Epithelial cell of esophagus (primary cell): ENCODE data around the gene CBY1.

ENCODE experiments used
- DNase-seq: peaks from one replicate; pipeline ENCODE4 v3.0.0; 2010; ENCODE audit warnings: low read depth
- H3K4me3 ChIP-seq: 2 replicates; pipeline ENCODE4 v1.5.1; 2011; ENCODE audit warnings: mild to moderate bottlenecking, low read length, control low read depth
- TF ChIP-seq, protein P1 (sequence below): IDR thresholded peaks from 2 replicates; pipeline ENCODE4 v1.5.1; 2011; ENCODE audit warnings: low read depth, mild to moderate bottlenecking, low read length, control low read depth, inconsistent platforms; ENCODE audit not compliant: insufficient read depth; ENCODE audit errors: missing control alignments

Gene CBY1

DNA sequence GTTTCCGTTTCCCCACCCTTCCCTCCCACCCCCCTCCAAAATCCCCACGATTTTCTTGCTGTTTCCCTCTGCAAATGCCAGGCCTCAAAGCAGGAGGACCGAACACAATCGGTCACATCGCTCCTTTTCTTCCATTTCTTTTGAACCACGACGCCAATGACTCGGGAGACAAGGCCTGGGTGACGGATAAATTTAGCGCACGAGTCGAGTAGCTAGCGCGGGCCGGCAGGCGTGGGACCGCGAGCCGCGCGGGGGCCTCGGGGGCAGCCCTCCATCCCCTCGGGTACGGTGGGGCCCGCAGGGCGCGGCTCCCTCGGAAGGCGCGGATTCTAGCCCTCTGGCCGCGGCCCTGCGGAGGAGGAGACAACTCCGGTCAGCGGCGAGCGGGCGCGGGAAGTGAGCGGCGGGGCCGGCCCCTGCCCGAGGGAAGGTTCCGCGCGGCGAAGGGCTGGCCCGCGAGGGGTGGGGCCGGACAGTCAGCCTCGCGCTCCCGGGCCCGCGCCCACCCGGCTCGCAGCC lies 43.9 kb downstream of the CBY1 start:
- peak; percentile 73 for DNase-seq
- TF ChIP-seq, protein P1, sequence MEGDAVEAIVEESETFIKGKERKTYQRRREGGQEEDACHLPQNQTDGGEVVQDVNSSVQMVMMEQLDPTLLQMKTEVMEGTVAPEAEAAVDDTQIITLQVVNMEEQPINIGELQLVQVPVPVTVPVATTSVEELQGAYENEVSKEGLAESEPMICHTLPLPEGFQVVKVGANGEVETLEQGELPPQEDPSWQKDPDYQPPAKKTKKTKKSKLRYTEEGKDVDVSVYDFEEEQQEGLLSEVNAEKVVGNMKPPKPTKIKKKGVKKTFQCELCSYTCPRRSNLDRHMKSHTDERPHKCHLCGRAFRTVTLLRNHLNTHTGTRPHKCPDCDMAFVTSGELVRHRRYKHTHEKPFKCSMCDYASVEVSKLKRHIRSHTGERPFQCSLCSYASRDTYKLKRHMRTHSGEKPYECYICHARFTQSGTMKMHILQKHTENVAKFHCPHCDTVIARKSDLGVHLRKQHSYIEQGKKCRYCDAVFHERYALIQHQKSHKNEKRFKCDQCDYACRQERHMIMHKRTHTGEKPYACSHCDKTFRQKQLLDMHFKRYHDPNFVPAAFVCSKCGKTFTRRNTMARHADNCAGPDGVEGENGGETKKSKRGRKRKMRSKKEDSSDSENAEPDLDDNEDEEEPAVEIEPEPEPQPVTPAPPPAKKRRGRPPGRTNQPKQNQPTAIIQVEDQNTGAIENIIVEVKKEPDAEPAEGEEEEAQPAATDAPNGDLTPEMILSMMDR, result no peak
- H3K4me3 ChIP-seq, result peak overlapping the region; percentile 69

DNA sequence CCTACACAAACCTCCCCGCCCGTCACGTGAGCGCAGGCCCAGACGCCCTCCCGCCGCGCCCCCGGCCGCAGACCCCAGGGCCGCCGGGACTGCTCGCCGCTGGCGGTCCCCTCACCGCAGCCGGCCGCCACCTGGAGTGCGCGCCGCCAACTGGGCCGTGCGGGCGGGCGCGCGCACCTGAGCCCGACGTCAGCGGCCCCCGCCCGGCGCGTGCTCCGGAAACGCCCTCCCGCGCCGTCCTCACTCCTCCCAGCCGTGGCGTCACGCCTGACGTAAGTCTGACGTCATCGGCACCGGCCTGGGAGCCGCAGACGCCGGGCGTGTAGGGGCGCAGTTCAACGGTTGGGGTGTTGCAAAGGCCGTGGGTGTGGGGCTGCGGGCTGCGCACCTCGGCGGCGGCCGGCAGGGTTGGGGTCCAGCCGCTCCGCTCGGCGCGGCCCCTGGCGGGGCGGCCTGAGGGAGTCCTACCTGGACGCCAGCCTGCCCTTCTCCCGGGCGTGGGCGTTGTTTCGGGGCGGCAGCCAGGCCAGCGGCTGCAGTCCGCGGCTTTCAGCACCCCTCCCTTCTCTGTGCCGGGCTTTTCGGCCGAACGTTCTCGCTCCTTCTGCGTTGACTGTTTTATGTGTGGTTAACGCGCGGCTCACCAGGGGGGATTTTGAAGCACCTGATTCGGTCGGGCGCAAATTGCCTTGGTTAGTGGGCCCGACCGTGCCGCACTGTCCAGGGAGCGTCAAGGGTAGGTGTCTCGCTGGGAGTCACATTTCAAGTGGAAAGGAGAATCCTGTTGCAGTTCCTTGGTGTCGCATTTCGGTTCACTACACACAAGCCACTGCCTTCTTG lies 44.6 kb downstream of the CBY1 start, which contains the start of gene JOSD1:
Gene JOSD1, minus strand, starts transcription at position 155 of the 840 bp plus-strand sequence. CDS start 956 bp downstream, outside the sequence.
- TF ChIP-seq, protein P1, result no peak
- peak within 1 kb of the TSS; percentile 69 for H3K4me3 ChIP-seq
- peak; percentile 97 for DNase-seq

- TF ChIP-seq, protein P1, result no peak
- DNase-seq, result no peak
Observed at GRCh38 chr22:38704654-38705234, 48.3 kb downstream of the CBY1 start.

DNA sequence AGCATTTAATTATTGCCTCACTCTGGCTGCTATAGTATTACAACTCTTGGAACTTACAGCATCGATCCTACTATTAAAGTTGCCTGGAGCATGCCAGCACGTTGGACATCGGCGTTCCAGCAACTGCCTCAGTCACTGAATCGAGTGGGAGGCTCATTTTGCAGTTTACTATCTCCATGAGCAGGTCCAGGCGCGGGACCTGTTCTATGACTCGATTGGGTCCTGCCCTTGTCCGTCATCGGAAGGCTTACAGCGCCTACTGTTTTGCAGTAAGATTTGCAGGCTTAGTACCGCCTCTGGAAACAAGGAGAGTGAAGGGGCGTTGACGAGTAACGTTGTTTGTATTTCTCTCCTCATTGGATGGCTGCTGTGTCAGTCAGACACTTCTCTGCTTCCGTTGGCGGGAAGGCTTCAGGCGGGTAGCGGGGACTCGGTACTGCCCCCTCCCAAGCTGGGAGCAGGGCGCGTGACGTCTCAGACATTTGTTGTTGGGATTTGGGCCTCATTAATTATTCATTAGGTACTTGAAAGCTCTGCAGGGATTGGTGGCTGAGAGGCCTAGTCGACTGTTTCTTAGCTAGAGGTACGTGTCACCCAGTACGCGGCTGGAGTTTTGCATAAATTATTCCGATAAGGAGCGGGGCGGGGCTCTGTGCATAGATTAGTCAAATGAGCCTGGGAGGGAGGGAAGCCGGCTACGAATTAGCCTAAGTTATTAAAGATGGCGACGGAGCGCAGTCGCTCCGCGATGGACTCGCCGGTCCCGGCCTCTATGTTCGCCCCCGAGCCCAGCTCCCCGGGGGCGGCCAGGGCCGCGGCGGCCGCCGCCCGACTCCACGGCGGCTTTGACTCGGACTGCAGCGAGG lies 49.0 kb downstream of the CBY1 start, which contains the start of gene GTPBP1:
Gene GTPBP1, plus strand, starts transcription at position 710 of the 866 bp plus-strand sequence. Its CDS starts 12 bp downstream, at position 722.
- H3K4me3 ChIP-seq, result peak within 1 kb of the TSS; percentile 68
- TF ChIP-seq, protein P1, result peak; percentile 21
- DNase-seq, result peak; percentile 100

More at GRCh38 chr22:38704654-38705234, 48.3 kb downstream of the CBY1 start:
- peak overlapping the region; percentile 21 for H3K4me3 ChIP-seq

GRCh38 chr22:38706101-38706900 lies 49.9 kb downstream of the CBY1 start:
- TF ChIP-seq, protein P1, result no peak
- DNase-seq, result peak; percentile 25
- H3K4me3 ChIP-seq, result peak overlapping the region; percentile 68

GRCh38 chr22:38706901-38707195 lies 50.4 kb downstream of the CBY1 start:
- DNase-seq, result peak; percentile 42
- TF ChIP-seq, protein P1, result no peak
- peak overlapping the region; percentile 68 for H3K4me3 ChIP-seq
